Measurements from ENCODE around the gene NEK5.
"Not testable (repeated sequence)": the region's sequence is repeated elsewhere in the genome, so short reads cannot be mapped to it uniquely, and the experiment has no call there.

NEK5 gene

GRCh38 chr13:52061587-52061986 lies 67.3 kb downstream of the NEK5 start:
- no peak for TF ChIP-seq CTCF (IDR thresholded peaks at IDR 0.05)
- no peak overlapping the region for H3K27ac ChIP-seq
- DNase-seq (ENCODE audit: low spot score), result no peak
- H3K4me3 ChIP-seq, result no peak overlapping the region

- H3K27ac ChIP-seq; H3K4me3 ChIP-seq; DNase-seq (ENCODE audit: low spot score): not testable (repeated sequence)
These were observed 67.8 kb downstream of the NEK5 start for GRCh38 chr13:52061064-52061463.

GRCh38 chr13:52053460-52053859 lies 75.4 kb downstream of the NEK5 start:
- DNase-seq (ENCODE audit: low spot score), result no peak
- no peak overlapping the region for H3K4me3 ChIP-seq
- no peak for TF ChIP-seq CTCF (IDR thresholded peaks at IDR 0.05)
- H3K27ac ChIP-seq, result no peak overlapping the region

- DNase-seq (ENCODE audit: low spot score), result no peak
- no peak overlapping the region for H3K27ac ChIP-seq
- TF ChIP-seq CTCF (IDR thresholded peaks at IDR 0.05), result no peak
- no peak overlapping the region for H3K4me3 ChIP-seq
These were observed 77.5 kb downstream of the NEK5 start for GRCh38 chr13:52051400-52051799.

GRCh38 chr13:52048516-52048915 lies 80.4 kb downstream of the NEK5 start:
- TF ChIP-seq CTCF (IDR thresholded peaks at IDR 0.05), result no peak

GRCh38 chr13:52047463-52047862 lies 81.4 kb downstream of the NEK5 start:
- no peak for DNase-seq (ENCODE audit: low spot score)
- Histone ChIP-seq H3K27ac (no peak overlapping the region), H3K4me3 (no peak overlapping the region)
- no peak for TF ChIP-seq CTCF (IDR thresholded peaks at IDR 0.05)

More at GRCh38 chr13:52048516-52048915, 80.4 kb downstream of the NEK5 start:
- no peak for DNase-seq (ENCODE audit: low spot score)
- Histone ChIP-seq H3K4me3 (no peak overlapping the region), H3K27ac (no peak overlapping the region)

- Histone ChIP-seq H3K4me3 (no peak overlapping the region), H3K27ac (no peak overlapping the region)
- no peak for DNase-seq (ENCODE audit: low spot score)
- no peak for TF ChIP-seq CTCF (IDR thresholded peaks at IDR 0.05)
These were observed 85.2 kb downstream of the NEK5 start for GRCh38 chr13:52043675-52044074.

- no peak for TF ChIP-seq CTCF (IDR thresholded peaks at IDR 0.05)
- H3K4me3 ChIP-seq, result no peak overlapping the region
- no peak overlapping the region for H3K27ac ChIP-seq
- DNase-seq (ENCODE audit: low spot score), result no peak
These were observed 92.8 kb downstream of the NEK5 start for GRCh38 chr13:52036037-52036436.
